H1 (cell line): ENCODE measurements around the gene P2RX6. TPM values are rescaled to one million over a fixed set of nuclear protein-coding genes. Genes with fewer than 3 reads are reported as not detected.
"Not testable (repeated sequence)": the region's sequence is repeated elsewhere in the genome, so short reads cannot be mapped to it uniquely, and the experiment has no call there.

Source experiments
- CTCF ChIA-PET: fragments of 300-600 bp; sonication (Branson Sonifier 250); formaldehyde crosslinking; loops from one replicate; lab custom pipeline; 2021; ENCODE audit not compliant: partially characterized antibody; lab: Charles Lee
- POLR2A ChIA-PET: fragments of 300-600 bp; sonication (Branson Sonifier 250); formaldehyde crosslinking; loops from one replicate; lab custom pipeline; 2021; ENCODE audit warnings: inconsistent platforms; ENCODE audit not compliant: partially characterized antibody; lab: Charles Lee
- DNase-seq, 2 experiments: peaks; one replicate each; pipeline versions ENCODE4 v3.0.0 to v3.0.0-alpha.2; 2010 to 2022; ENCODE audit warnings: low spot score in 2 of 2, low read depth in 1 of 2, mixed read lengths in 1 of 2
- FAIRE-seq: peaks from 2 replicates; lab custom pipeline; 2011; peaks lifted over from hg19 to GRCh38; lab: Jason Lieb, UNC
- H2AFZ ChIP-seq: 2 replicates; pipeline ENCODE4 v1.8.1; 2012; ENCODE audit warnings: low read length, inconsistent platforms
- H2AK5ac ChIP-seq: 2 replicates; pipeline ENCODE4 v1.6.1; 2013; ENCODE audit warnings: low read depth, low read length
- H2BK120ac ChIP-seq: replicated peaks from 2 replicates; pipeline ENCODE3; 2013; ENCODE audit warnings: low read depth, low read length, inconsistent platforms
- H2BK12ac ChIP-seq: 2 replicates; pipeline ENCODE4 v1.6.1; 2013; ENCODE audit warnings: low read depth, low read length
- H2BK15ac ChIP-seq: 2 replicates; pipeline ENCODE4 v1.6.1; 2013; ENCODE audit warnings: low read length
- H2BK20ac ChIP-seq: 2 replicates; pipeline ENCODE4 v1.6.1; 2013; ENCODE audit warnings: low read length
- H2BK5ac ChIP-seq: 2 replicates; pipeline ENCODE4 v1.6.1; 2013; ENCODE audit warnings: low read depth, low read length
- H3K14ac ChIP-seq: 2 replicates; pipeline ENCODE4 v1.6.1; 2013; ENCODE audit warnings: inconsistent platforms; ENCODE audit not compliant: insufficient read length
- H3K18ac ChIP-seq: 2 replicates; pipeline ENCODE4 v1.6.1; 2013; ENCODE audit warnings: low read length; ENCODE audit errors: extremely low read depth
- H3K23ac ChIP-seq: 2 replicates; pipeline ENCODE4 v1.6.1; 2013; ENCODE audit warnings: inconsistent platforms; ENCODE audit not compliant: insufficient read length
- H3K23me2 ChIP-seq: 2 replicates; pipeline ENCODE4 v1.6.1; 2013; ENCODE audit warnings: low read depth, low read length
- H3K27ac ChIP-seq: 2 replicates; pipeline ENCODE4 v1.6.1; 2011; ENCODE audit warnings: low read depth, low read length, inconsistent platforms
- H3K27me3 ChIP-seq, 4 experiments: replicated peaks in 1 of 4; 1 replicate in 1 of 4; 2 replicates in 3 of 4; pipeline versions ENCODE4 v1.6.1 to v1.8.1; 2011 to 2013; ENCODE audit warnings: low read length in 3 of 4, mild to moderate bottlenecking in 3 of 4, inconsistent platforms in 2 of 4, mixed read lengths in 2 of 4, moderate library complexity in 1 of 4; ENCODE audit not compliant: control insufficient read depth in 3 of 4, insufficient read depth in 3 of 4; ENCODE audit errors: extremely low read depth in 1 of 4
- H3K36me3 ChIP-seq, 4 experiments: 2 replicates each; pipeline versions ENCODE4 v1.6.1 to v1.8.1; 2011 to 2013; ENCODE audit warnings: mild to moderate bottlenecking in 4 of 4, low read length in 3 of 4, moderate library complexity in 2 of 4, control low read depth in 1 of 4, inconsistent platforms in 1 of 4; ENCODE audit not compliant: insufficient read depth in 4 of 4, control insufficient read depth in 2 of 4
- H3K4ac ChIP-seq: replicated peaks from 2 replicates; pipeline ENCODE3; 2013; ENCODE audit warnings: low read length, low read depth, mixed read lengths, inconsistent platforms; ENCODE audit not compliant: insufficient read length
- H3K4me1 ChIP-seq, 4 experiments: replicated peaks in 1 of 4; 1 replicate in 1 of 4; 2 replicates in 3 of 4; pipeline versions ENCODE4 v1.6.1 to v1.8.1; 2011 to 2013; ENCODE audit warnings: low read length in 3 of 4, inconsistent platforms in 2 of 4, mixed read lengths in 1 of 4; ENCODE audit not compliant: insufficient read depth in 4 of 4, control insufficient read depth in 3 of 4
- H3K4me2 ChIP-seq, 2 experiments: 2 replicates each; pipeline versions ENCODE4 v1.6.1 to v1.8.1; 2011 to 2013; ENCODE audit warnings: low read depth in 2 of 2, low read length in 2 of 2, control low read depth in 1 of 2, inconsistent platforms in 1 of 2, mild to moderate bottlenecking in 1 of 2; ENCODE audit not compliant: insufficient read depth in 1 of 2
- H3K4me3 ChIP-seq, 4 experiments: fragments of 200-600, 300-600 bp in 1 of 4; sonication (generic), shearing (Covaris generic), sonication (Bioruptor Twin) in 1 of 4; 2 replicates each; pipeline versions ENCODE4 v1.5.1 to v1.8.1; 2011 to 2016; ENCODE audit warnings: low read length in 4 of 4, low read depth in 3 of 4, control low read depth in 2 of 4, inconsistent platforms in 2 of 4, mild to moderate bottlenecking in 2 of 4, mixed read lengths in 1 of 4, moderate library complexity in 1 of 4; ENCODE audit not compliant: insufficient read depth in 2 of 4; ENCODE audit errors: extremely low read depth in 1 of 4
- H3K56ac ChIP-seq: replicated peaks from 2 replicates; pipeline ENCODE3; 2013; ENCODE audit warnings: low read depth, mild to moderate bottlenecking, mixed read lengths, low read length, inconsistent platforms; ENCODE audit not compliant: insufficient read length
- H3K79me1 ChIP-seq: 2 replicates; pipeline ENCODE4 v1.6.1; 2013; ENCODE audit warnings: low read depth, low read length, control low read depth
- H3K79me2 ChIP-seq, 2 experiments: 2 replicates each; pipeline versions ENCODE4 v1.6.1 to v1.8.1; 2012 to 2013; ENCODE audit warnings: low read length in 2 of 2, mild to moderate bottlenecking in 2 of 2, inconsistent platforms in 1 of 2; ENCODE audit not compliant: insufficient read depth in 2 of 2, control insufficient read depth in 1 of 2
- H3K9ac ChIP-seq, 4 experiments: replicated peaks in 1 of 4; 1 replicate in 1 of 4; 2 replicates in 3 of 4; pipeline versions ENCODE4 v1.6.1 to v1.8.1; 2011 to 2013; ENCODE audit warnings: low read depth in 3 of 4, low read length in 3 of 4, control low read depth in 2 of 4, mild to moderate bottlenecking in 2 of 4, moderate library complexity in 2 of 4, inconsistent platforms in 1 of 4; ENCODE audit errors: extremely low read depth in 1 of 4
- H3K9me3 ChIP-seq, 2 experiments: 2 replicates each; pipeline versions ENCODE4 v1.6.1 to v1.8.1; 2012 to 2013; ENCODE audit warnings: mild to moderate bottlenecking in 2 of 2, moderate library complexity in 2 of 2, control low read depth in 1 of 2, inconsistent platforms in 1 of 2, low read depth in 1 of 2, low read length in 1 of 2, mixed read lengths in 1 of 2; ENCODE audit not compliant: insufficient read depth in 2 of 2
- H4K20me1 ChIP-seq, 2 experiments: replicated peaks in 1 of 2; 2 replicates each; pipeline versions ENCODE3 to v1.8.1; 2011 to 2013; ENCODE audit warnings: inconsistent platforms in 2 of 2, low read length in 2 of 2, mild to moderate bottlenecking in 1 of 2; ENCODE audit not compliant: insufficient read depth in 2 of 2, control insufficient read depth in 1 of 2
- H4K5ac ChIP-seq: 2 replicates; pipeline ENCODE4 v1.6.1; 2013; ENCODE audit warnings: low read length, low read depth, mixed read lengths, inconsistent platforms; ENCODE audit not compliant: insufficient read length
- H4K8ac ChIP-seq: 2 replicates; pipeline ENCODE4 v1.8.0; 2013; ENCODE audit warnings: mild to moderate bottlenecking, moderate library complexity, low read length, inconsistent platforms; ENCODE audit not compliant: insufficient read depth; ENCODE audit errors: extremely low read depth
- H4K91ac ChIP-seq: replicated peaks from 2 replicates; pipeline ENCODE3; 2013; ENCODE audit warnings: low read length, mixed read lengths, inconsistent platforms; ENCODE audit not compliant: insufficient read length
- BCL11A ChIP-seq, 2 experiments: IDR thresholded peaks; one replicate each; pipeline ENCODE4 v1.6.1; 2011; ENCODE audit warnings: low read depth in 2 of 2, low read length in 2 of 2, mild to moderate bottlenecking in 2 of 2
- HDAC2 ChIP-seq, 2 experiments: fragments of 300-600 bp in 1 of 2; sonication (generic) in 1 of 2; IDR thresholded peaks; 2 replicates each; pipeline ENCODE4 v1.6.1; 2011 to 2012; ENCODE audit warnings: low read depth in 2 of 2, low read length in 2 of 2, mild to moderate bottlenecking in 2 of 2, moderate library complexity in 2 of 2, borderline replicate concordance in 1 of 2, inconsistent platforms in 1 of 2
- SIRT6 ChIP-seq: IDR thresholded peaks from one replicate; pipeline ENCODE4 v1.7.1; 2012; ENCODE audit warnings: low read length, inconsistent platforms
- SP1 ChIP-seq: IDR thresholded peaks from 2 replicates; pipeline ENCODE4 v1.6.1; 2011; ENCODE audit warnings: low read depth, low read length
- TAF7 ChIP-seq: optimal IDR thresholded peaks from 2 replicates; pipeline ENCODE3; 2011; ENCODE audit warnings: low read depth, mild to moderate bottlenecking, inconsistent platforms, low read length, moderate library complexity, borderline replicate concordance
- WGBS, 2 experiments: shearing (Covaris generic) in 1 of 2; methylation state at CpG; one replicate each; pipeline versions ENCODE4 v1.1.6 to v1.1.7; 2013 to 2015; ENCODE audit warnings: low lambda C conversion rate in 2 of 2, mixed read lengths in 2 of 2, inconsistent platforms in 1 of 2, low coverage in 1 of 2, missing lambda C conversion rate in 1 of 2; ENCODE audit not compliant: insufficient replicate concordance in 2 of 2, insufficient coverage in 1 of 2, insufficient read length in 1 of 2; ENCODE audit errors: extremely low coverage in 1 of 2, missing lambda C conversion rate in 1 of 2; 5-methylcytosine and 5-hydroxymethylcytosine counted together
- polyA plus RNA-seq, 7 experiments: library from polyadenylated mRNA; depleted of rRNA in 3 of 7; stranded (reverse) in 5 of 7; unstranded in 2 of 7; fragments of >200 nt in 5 of 7; fragments of 200-250 nt in 2 of 7; gene quantifications; 1 replicate in 5 of 7; 2 replicates in 1 of 7; 4 replicates in 1 of 7; pipeline versions ENCODE4 v1.2.1 to v1.2.3, GENCODE V29; 2011 to 2013; ENCODE audit warnings: missing spikeins in 2 of 7, mixed read lengths in 2 of 7
- total RNA-seq: library from RNA; stranded (reverse); fragmentation: NEBNext Ultra II Directional; extraction: Animal tissue kit (Norgen Biotek cat#: 25700); gene quantifications from 2 replicates; pipeline ENCODE4 v1.2.1, GENCODE V29; 2021

P2RX6 gene
- total and polyA plus RNA-seq, 2 of the 8 experiments (the other 6 are each of a cell fraction or from before 2014, with no cell fraction given), result 0.09 TPM; not detected in 1

DNA sequence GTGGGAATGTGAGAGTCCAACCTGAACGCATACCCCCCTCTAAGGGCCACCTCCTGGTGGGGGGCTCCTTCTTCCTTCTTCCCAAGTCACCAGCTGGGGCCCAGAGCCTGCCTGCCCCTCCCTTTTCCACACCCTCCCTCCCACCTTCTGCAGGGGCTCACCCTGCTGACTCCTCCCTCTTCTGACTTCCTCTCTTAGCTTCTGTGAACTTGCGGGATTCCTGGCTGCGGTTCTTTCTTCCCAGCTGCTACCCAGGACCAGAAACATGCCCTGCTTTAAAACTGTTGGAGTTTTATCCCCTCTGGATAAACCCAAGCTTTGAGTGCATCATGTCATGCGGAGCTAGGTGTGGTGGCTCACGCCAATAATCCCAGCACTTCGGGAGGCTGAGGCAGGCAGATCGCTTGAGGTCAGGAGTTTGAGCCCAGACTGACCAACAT is 40.9 kb downstream of the P2RX6 start (continued):
- TF ChIP-seq SP1 (no peak), TAF7 (no peak), SIRT6 (no peak), HDAC2 (IDR thresholded peaks at IDR 0.05; ENCODE audit: borderline replicate concordance in 1 of 2, low read depth in 2 of 2, low read length in 2 of 2) (no peak), BCL11A (IDR thresholded peaks at IDR 0.05; ENCODE audit: low read depth in 2 of 2, low read length in 2 of 2) (no peak)

DNA sequence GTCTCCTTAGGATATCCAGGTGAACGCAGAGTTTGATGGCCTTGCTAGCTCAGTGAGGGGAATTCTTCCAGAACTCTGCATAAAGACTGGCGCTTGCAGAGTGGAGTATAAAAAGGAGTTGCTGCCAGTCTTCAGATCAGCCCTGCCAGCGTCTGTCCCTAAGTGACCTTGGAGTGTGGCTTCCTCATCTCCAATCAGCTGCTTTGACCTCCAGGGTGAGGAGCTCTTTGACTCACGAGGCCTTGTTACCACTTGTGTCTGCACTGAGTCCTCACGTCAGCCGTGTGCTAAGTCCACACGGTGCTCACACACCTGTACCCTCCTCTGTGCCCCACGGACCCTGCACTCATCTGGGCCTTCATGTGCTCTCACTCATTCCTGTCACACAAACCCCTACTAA is 45.4 kb downstream of the P2RX6 start:
- H3K4me2 ChIP-seq, H3K36me3 ChIP-seq, H2BK5ac ChIP-seq, H3K14ac ChIP-seq, H3K4ac ChIP-seq, H3K9me3 ChIP-seq, H3K27me3 ChIP-seq, H3K23me2 ChIP-seq, H2AK5ac ChIP-seq, H2AFZ ChIP-seq, H3K79me1 ChIP-seq, H3K4me1 ChIP-seq, H3K18ac ChIP-seq, DNase-seq, H3K79me2 ChIP-seq, H2BK20ac ChIP-seq, H3K4me3 ChIP-seq, H2BK15ac ChIP-seq, H3K27ac ChIP-seq, H2BK12ac ChIP-seq, FAIRE-seq, H3K56ac ChIP-seq, H2BK120ac ChIP-seq, H3K9ac ChIP-seq, POLR2A ChIA-PET, H4K91ac ChIP-seq, H4K5ac ChIP-seq, CTCF ChIA-PET, H4K20me1 ChIP-seq, H4K8ac ChIP-seq, H3K23ac ChIP-seq: not testable (repeated sequence)
- 85% methylated on average over 5 of the region's 8 CpGs; no CpG with 5 or more reads in 1 of the 2 experiments for WGBS, 2 experiments
